ENCODE results near the gene CCL19.

CCL19 gene

DNA sequence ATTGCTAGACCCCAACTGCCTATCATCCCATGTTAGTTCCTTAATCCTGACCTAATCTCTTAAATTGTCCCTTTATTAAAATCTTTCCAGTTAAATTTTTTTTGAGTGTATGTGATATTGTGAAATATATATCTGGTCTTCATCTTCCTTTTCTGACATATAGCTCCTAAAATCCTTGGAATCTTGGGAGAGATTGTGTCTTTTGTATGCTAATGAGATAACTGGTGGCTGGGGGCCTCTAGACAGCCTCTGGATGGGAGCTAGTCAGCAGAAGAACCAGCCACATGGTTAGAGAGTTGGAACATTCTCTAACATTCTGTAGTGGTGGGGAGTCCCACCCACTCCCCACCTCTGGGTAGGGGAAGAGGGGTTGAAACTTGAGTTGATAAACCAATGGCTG is 3.7 kb upstream of the CCL19 start:
- DNase-seq (ENCODE audit: low spot score) = no peak

GRCh38 chr9:34693560-34693959 is 2.5 kb upstream of the CCL19 start:
- DNase-seq (ENCODE audit: low spot score) = no peak

DNA sequence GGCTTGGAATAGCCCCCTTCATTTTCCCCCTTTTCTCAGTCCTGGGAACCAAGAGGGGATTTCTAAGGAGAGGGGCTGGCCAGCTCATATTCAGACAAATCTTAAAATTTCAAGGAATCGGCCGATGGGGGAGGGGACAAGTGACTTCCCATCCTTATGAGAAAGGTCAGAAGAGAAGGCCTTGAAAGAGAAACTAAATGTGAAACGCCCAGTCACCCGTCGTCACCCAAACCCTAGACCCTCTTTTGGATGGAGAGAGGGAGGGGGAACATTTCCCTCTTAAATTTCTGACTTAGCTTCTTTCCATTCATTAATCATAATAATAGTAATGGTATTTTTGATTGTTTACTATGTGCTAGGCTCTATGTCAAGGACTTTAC is 850 bp upstream of the CCL19 start:
- DNase-seq (ENCODE audit: low spot score) = no peak

- DNase-seq (ENCODE audit: low spot score) = no peak
These were observed 1.6 kb downstream of the CCL19 start for GRCh38 chr9:34689512-34689911.

- DNase-seq (ENCODE audit: low spot score) = no peak
These were observed 2.0 kb downstream of the CCL19 start for GRCh38 chr9:34689116-34689470.

GRCh38 chr9:34688329-34689115 is 2.6 kb downstream of the CCL19 start:
- no peak for DNase-seq (ENCODE audit: low spot score)

DNA sequence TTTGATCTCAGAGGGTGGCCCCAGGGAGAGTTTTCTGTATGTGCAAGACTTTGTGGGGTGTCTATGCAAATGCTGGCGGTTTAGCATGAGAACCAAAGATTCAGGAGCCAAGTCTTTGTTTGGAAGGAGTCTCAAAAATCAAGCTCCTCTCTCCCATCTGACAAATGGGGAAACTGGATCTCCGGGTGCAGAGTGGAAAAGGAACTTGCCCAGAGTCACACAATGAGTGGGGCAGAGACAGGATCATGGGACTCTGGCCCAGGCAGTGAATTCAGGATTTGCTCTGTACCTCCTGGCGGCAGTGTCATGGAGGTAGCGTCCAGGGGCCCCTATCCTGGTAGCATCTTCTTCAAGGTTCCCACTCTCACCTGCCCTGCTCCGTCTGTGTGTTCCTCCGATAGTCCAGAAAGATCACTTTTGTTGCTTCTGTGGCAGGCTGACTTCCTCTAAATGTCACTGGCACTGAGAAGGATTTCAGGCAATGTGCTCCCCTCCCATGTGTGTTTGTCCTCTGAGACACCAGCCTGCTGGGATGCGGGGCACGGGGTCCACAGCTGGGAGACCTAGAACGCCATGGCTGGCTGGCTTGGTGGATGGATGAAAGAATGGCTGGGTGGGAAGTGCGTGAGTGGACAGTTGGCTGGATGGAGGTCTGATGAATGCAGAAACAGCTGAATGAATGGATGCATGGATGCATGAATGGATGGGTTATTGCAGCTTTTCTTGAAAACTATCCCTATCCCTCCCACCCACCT is 3.6 kb downstream of the CCL19 start:
- no peak for DNase-seq (ENCODE audit: low spot score)

DNA sequence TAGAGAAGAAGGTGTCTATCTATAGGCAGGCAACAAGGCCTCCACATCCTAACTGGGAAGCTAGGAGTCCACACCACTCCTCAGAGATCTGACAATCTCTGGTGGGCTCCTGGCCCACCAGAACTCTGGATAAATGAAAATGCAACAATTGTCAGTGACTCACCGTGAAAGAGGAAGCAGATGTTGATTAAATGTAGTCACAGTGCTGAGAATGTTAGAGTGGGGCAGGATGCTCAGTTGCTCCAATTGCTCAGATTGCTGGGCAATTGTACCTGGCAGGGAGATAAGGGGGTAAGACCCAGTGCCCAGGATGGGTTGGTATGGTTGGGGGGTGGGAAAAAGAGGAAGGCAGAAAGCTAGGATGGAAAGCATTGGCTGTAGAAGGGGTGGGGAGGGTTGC is 4.3 kb downstream of the CCL19 start:
- DNase-seq (ENCODE audit: low spot score) = no peak

GRCh38 chr9:34686231-34686630 is 4.8 kb downstream of the CCL19 start:
- no peak for DNase-seq (ENCODE audit: low spot score)

GRCh38 chr9:34685591-34685990 is 5.5 kb downstream of the CCL19 start:
- no peak for DNase-seq (ENCODE audit: low spot score)

DNA sequence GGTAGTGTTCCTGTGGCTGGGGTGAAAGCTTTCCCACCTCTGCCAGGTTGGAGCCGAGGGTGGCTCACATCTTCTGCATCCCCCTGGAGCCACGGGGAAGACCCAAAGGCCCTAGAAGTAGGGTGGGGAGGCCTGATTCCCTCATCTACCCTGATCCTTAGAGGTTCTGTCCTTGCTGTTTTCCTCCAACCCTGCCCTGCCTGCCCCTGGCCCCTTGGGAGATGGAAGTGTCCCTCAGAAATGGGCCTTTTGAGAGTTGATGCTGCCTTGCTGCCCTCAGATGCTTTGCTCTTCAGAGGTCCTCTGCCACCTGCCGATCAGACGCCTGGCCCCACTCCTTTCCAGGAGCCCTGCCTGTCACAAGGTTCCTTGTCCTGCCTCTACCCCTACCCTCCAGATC is 6.3 kb downstream of the CCL19 start:
- no peak for DNase-seq (ENCODE audit: low spot score)

- DNase-seq (ENCODE audit: low spot score) = no peak
These were observed 6.9 kb downstream of the CCL19 start for GRCh38 chr9:34684145-34684544.

GRCh38 chr9:34675869-34676268 is 15.2 kb downstream of the CCL19 start:
- no peak for DNase-seq (ENCODE audit: low spot score)

DNA sequence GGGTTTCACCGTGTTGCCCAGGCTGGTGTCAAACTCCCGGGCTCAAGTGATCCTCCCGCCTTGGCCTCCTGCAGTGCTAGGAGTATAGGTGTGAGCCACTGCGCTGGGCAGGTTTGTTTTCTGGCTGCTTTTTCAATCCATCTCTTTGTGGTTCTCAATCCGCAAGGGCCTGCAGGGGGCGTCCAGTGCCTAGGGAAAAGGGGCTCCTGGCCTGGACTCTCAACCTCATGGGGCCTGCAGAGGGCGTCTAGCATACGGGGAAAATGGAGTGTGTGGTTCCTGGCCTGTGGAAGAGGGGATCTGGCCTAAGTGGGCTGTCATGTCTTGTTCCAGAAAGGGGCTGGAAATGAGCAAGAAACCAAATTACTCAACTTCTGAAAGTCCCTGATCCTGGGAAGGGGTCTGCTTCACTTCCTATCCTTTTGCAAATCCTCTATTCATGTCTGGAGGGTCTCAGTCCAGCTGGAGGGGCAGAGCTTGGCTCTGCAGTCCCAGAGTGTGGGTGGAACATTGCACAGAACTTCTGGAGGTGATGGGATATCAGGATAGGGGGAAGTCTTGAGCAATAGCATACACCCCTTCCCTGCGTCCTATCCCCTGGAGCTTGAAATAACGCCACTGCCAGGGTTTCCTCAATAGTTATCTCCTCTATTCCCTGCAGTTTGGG is 15.9 kb downstream of the CCL19 start:
- peak; percentile 76 for DNase-seq (ENCODE audit: low spot score)

- DNase-seq (ENCODE audit: low spot score) = no peak
These were observed 16.6 kb downstream of the CCL19 start for GRCh38 chr9:34674440-34674839.

- DNase-seq (ENCODE audit: low spot score) = no peak
These were observed 19.8 kb downstream of the CCL19 start for GRCh38 chr9:34671307-34671706.

GRCh38 chr9:34669809-34670562 is 21.1 kb downstream of the CCL19 start:
- no peak for DNase-seq (ENCODE audit: low spot score)

- peak; percentile 99 for DNase-seq (ENCODE audit: low spot score)
These were observed 25.5 kb downstream of the CCL19 start for GRCh38 chr9:34665381-34666250.

DNA sequence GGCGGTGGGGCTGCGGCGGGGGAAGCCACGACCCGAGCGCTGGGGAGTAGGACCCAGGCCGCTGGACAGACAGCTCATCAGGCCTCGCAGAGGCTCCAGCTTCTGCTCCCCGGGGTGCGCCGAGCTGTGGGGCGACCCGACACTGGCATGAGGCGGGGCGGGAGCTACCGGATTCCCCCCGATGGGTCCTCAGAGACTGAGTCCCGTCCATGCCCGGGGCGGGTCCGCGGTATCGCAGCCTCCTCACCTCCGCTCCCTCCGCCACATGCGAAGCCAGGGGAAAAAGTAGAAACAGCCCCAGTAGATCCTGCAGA is 26.1 kb downstream of the CCL19 start:
- DNase-seq (ENCODE audit: low spot score) = no peak

DNA sequence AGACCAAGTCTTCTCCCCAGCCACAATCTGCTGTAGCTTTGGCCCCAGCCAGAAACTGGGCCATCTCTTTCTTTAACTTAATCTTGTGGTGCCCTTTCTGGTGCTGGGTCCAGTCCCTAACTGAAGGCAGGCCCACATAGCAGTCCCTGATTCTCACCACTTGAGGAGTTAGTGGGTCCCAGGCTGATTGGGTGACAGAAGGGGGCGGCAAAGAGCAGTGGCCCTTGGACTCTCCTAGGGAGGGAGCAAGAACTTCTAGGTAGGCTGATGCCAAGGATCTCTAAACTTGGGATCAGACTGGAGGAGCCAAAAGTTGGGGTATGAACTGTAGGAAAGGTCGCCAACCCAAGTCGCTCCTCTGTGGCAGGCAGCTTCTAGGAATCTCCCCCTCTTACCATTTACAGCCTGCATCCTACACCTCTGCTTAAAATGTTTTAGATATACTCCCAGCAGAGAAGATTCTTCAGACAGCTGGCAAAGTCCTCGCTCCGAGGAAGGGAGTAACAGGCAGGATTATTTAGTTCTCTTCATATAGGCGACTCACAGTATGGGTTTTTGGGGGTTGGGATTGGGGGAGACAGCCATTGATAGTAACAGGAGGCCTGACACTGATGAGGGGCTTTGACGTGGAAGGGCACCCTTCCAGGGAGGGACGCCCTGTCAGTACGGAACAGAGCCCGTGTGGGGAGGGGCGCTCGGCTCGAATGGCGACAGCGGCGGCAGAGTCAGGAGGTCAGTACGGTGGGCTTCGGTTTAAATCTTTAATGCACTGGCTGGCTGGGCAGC is 26.6 kb downstream of the CCL19 start:
- DNase-seq (ENCODE audit: low spot score) = peak; percentile 89

GRCh38 chr9:34663303-34663605 is 27.8 kb downstream of the CCL19 start:
- no peak for DNase-seq (ENCODE audit: low spot score)
